GM12891 (cell line): Measurements from ENCODE around the gene USP25.

Source experiments
- PAX5 ChIP-seq: IDR thresholded peaks from 2 replicates; pipeline ENCODE4 v1.6.1; 2011; ENCODE audit warnings: low read length, moderate library complexity, mild to moderate bottlenecking; ENCODE audit not compliant: insufficient read depth, severe bottlenecking
- POLR2A ChIP-seq: IDR thresholded peaks from 2 replicates; pipeline ENCODE4 v1.6.1; 2011; ENCODE audit warnings: low read depth, low read length, control low read depth
- TAF1 ChIP-seq: IDR thresholded peaks from 2 replicates; pipeline ENCODE4 v1.6.1; 2011; ENCODE audit warnings: low read depth, low read length, control low read depth

DNA sequence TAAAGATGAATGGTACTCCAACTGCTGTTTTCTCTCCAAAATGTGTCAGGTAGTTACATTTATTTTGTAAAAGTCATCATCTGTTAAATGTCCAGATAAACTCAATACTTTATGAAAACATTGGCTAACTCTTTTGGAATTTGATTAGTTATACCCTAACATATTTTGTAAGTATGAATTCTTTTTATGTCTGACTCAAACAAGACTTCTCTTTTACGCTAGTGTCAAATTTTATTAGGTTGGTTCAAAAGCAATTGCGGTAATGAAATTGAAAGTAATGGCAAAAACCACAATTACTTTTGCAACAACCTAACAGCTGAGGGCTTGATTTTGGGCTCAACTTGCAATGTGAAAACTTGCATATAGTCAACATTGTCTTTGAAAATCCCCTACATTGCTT is 41.0 kb upstream of the USP25 start:
- no peak for TF ChIP-seq POLR2A
- TF ChIP-seq TAF1: no peak
- no peak for TF ChIP-seq PAX5
